GM19023 (cell line): Measurements from ENCODE around the gene PPIE.
"Not testable (repeated sequence)": the region's sequence is repeated elsewhere in the genome, so short reads cannot be mapped to it uniquely, and the experiment has no call there.

Source experiments
- ATAC-seq: cut with Tn5 transposase; IDR thresholded peaks from one replicate; pipeline ENCODE4 v1.9.1; 2021; ENCODE audit warnings: mild to moderate bottlenecking, moderate library complexity; ENCODE audit not compliant: unreplicated experiment

Gene PPIE

GRCh38 chr1:39757501-39757900, 18.8 kb downstream of the PPIE start:
- ATAC-seq = no peak

DNA sequence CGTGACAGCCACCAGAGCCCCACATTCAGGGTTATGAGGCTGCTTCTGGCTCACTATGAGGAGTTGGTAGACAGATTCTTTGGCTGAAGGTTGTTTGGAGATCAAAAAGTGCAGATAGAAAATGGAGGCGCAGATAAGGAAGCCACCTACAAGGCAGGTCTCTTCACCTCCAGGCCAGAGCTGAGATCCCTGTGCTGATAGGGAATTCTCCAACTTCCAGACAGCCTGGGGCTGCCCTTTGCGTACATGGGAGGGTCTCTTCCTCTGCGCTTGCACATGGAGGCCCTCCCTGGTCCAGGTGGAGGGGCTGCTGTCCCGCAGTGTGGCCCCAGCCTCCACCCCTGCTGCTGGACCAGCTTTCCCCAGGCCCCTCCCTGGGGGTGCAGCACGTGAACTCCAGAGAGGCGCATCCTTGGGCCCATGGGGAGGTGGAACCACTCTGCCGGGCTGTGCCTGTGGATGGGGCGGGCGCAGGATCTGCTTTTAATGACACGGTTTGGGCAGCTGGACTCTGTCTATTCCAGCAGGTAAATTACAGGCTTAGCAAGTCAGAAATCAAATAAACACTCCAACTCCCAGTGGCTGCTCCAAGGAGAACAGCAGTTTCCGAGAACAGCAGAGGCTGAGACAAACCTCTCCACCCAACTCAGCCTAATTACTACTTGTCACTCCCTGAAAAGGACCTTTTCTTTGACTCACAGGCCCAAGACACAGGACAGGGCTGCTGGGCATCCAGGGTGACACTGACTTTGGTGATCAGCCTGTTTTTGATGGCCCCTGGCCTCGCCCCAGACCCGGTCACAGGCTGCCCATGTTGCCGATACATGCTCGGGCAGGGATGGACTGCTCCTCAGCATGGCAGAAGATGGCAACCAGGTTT, 20.1 kb downstream of the PPIE start:
- ATAC-seq = no peak

GRCh38 chr1:39759436-39759726, 20.7 kb downstream of the PPIE start:
- ATAC-seq = no peak

DNA sequence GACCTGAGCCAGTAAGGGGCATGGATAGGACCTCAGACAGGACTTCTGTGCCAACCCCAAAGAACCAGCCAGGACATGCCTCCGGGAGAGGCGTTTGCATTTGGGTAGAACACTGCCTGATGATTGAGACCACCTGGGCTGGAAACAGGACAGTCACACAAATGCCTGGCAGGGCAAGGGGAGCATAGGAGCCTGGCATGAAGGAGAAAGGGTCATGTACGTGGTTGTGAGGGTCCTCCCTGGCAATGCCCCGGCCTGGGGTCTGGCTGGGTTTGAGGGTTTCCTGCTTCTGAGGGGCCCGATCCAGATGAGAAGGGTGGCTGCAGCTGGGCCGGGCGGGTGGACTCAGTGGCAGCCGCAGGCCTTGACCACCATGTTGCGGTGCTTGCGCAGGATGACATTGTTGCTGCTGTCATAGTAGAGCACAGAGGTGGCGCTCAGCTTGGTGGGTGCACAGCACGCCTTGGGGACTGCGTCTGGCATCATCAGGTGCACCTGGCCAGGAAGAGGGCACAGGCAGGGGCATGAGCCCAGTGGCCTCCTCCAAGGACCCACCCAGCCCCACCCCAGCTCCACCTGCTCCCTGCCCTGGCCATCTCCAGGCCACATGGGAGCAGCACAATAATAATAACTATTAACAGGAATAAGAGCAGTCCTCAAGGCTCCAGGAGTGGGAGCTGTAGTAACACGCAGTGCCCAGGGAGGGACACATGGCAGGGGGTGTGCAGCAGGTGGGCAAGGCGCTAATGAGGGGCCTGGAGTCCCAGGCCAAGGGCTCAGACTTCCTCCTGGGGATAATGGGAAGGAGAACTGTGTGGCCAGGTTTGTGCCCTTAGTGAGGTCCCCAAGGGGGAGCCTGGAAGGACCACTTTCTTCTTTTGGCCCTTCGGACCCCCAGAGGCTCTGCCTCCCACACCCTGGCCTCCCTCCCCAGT, 21.7 kb downstream of the PPIE start:
- ATAC-seq = no peak

DNA sequence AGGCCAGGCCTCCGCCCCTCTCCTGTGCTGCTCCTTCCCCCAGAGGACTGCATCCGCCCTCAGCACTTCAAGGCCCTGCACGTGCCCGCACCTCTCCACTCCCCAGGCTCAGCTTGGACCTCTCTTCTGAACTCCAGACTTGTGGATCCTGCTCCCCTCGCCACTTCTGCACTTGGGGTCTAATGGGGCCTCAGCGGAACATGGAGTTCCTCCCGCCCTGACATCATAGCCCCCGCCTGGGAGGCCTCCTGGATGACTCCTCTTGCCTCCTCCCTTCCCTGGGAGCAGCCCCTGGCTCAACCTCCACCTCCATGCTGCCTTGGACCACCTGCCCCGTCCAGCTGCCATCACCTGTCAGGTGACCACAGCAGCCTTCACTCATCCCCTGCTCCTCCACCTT, 22.3 kb downstream of the PPIE start:
- ATAC-seq = no peak

- no peak for ATAC-seq
Measured at GRCh38 chr1:39761557-39762260, 23.0 kb downstream of the PPIE start.

- ATAC-seq = no peak
Measured at GRCh38 chr1:39762550-39763540, 24.2 kb downstream of the PPIE start.

DNA sequence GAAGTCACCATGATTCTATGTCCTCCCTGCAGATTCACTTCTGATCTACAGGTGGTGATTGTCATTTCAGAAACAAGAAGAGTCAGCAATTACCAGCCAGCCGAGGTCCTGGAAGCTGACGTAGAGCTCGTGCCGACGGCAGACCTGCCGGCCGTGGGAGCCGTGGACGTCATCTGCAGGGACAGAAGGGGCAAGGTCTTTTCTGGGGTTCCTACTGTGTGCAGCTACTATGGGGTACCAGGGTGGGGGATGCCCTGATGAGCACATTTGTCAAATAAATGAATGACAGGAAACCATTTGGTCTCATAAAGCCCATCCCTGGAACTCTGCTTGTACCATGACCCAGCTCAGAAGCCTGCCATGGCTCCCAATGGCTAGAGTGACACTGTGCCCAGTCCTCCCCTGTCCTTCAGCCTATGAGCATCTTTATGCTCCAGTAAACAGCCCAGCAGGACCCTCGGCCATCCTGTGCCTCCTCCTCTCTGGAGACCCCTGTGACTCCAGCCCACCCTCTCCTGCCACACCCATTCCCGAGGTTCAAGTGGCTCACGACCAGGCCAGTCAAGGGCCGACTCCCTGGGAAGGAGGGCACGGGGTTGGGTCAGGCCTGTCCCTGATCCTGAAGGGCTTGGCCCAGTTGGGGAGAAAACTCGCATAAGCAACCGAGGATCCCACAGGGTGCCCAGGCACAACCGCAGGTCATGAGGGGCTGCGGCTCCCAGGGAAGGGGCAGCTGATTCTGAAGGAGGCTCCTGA, 25.1 kb downstream of the PPIE start:
- ATAC-seq = not testable (repeated sequence)

DNA sequence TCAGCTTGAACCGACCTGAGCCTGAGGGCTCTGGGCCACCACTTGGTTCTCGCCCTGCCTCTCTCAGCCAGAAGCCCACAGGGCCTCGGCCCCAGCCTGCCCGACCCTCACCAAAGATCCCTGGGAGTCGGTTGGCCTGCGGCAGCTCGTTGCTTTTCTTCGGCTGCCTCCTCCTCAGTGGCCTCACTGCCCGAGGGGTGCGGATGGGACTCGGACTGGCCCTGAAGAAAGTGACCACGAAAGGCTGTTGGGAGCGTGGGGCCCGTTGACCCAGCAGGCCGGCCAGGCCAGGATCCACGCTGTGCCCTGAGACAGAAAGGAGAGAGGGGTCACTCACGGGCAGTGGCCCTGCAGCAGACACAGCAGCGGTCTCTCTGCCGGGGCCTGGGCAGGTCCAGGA, 25.8 kb downstream of the PPIE start:
- ATAC-seq = not testable (repeated sequence)

- ATAC-seq = not testable (repeated sequence)
Measured at GRCh38 chr1:39766466-39766865, 27.8 kb downstream of the PPIE start.

DNA sequence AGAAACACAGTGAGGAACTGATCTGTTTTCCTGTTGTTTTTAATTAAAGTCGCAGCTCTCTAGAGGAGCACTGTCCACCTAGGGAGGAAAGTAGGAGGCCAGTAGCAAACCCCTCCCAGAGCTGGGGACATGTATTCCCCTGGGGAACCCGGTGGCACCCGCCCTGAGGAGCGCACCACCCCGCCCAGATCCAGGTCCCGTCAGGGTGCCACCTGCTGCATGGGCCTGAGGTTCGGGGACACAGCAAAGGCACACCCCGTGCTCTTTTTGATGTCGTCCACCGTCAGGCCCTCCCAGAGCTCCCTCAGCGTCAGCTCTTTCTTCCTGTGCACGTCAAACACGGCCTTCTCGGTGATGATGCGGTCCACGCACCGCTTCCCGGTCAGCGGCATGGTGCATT, 30.8 kb downstream of the PPIE start:
- not testable (repeated sequence) for ATAC-seq

- not testable (repeated sequence) for ATAC-seq
Measured at GRCh38 chr1:39770100-39771021, 31.7 kb downstream of the PPIE start.

DNA sequence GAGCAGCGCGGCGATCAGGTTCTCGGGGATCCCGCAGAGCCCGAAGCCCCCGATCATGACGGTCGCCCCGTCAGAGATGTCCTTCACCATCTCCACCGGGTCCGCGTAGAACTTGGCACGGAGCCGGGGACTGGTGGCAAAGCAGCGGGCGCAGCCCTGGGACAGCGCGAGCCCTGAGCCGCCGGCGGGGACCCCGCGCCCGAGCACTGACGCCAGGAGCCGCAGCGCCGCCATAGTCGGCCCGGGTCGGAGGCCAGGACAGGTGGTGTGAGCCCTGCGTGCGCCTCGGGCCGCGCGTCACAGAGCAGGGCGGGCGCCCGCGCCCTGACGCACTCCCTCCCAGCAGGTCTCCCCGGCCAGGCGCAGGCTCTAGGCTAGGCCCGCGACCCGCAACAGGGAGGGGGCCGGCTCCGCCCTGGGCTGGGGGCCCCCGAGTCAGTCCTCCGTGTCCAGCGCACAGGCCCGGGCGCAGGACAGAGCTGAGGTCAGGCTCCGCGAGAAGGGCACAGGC, 32.4 kb downstream of the PPIE start, which contains the start of gene OXCT2:
TSS of gene OXCT2 (minus strand) at position 327 of the 511 bp plus-strand sequence. CDS start at position 234, 93 bp downstream.
- not testable (repeated sequence) for ATAC-seq

DNA sequence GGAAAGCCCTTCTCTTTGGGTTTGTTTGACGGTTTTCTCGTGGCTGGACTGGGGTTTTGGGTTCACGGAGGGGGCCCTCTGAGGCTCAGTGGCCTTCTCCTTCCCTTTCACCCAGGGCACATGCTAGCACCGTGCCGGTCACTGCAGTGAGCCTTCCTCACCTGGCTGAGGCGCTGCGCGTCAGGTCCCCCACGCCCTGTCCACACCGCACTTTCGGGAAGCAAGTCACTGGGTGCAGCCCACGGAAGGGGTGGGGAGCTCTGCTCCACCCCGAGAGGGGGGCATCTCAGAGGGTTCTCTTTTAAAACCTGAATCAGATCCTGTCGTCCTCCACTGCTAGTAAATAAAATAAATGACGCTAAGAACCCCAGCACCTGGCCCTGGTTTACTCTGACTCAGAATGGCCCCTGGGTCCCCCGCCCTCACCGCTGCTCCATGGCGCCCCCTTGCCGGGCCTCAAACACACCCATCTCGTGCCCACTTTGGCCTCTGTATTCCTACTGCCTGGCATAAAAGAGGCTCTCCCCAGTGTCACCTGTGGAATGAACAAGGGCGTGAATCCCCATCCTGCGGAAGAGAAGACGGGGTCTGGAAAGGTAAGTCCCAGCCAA, 34.8 kb downstream of the PPIE start:
- ATAC-seq = not testable (repeated sequence)

- not testable (repeated sequence) for ATAC-seq
Measured at GRCh38 chr1:39775141-39775540, 36.5 kb downstream of the PPIE start.

DNA sequence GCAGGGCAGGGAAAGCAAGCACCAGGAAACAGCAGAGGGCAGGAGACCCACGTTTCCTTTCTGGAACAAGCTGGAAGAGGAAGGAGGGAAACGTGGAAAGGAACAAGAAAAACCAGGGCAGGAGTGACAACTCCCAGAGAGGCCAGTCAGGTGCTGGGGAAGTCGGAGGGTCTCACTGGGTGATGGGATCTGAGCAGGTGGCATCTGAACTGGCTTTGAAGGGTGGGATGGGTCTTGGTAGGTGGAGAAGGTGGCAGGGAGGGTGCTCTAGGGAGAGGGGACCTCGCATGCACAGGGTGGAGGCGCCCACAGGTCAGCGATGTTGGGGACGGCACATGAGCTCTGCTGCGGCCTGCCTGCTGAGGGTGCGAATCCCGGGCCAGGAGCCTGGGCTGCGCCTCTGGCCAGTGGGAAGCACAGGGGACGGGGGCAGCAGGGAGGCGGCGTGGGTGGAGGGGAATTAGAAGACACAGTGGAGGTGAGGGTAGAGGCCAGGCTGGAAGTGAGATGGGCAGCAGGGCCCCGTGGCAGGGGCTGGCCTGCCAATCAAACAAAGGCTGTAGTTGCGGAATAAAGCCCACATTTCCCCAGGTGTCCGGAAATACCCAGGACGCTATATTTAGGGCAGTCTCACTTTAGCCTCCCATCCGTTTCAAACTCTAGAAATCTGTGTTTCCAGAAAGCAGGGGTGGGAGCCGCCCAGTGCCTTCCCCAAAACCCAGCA, 37.2 kb downstream of the PPIE start:
- peak; percentile 36 for ATAC-seq

DNA sequence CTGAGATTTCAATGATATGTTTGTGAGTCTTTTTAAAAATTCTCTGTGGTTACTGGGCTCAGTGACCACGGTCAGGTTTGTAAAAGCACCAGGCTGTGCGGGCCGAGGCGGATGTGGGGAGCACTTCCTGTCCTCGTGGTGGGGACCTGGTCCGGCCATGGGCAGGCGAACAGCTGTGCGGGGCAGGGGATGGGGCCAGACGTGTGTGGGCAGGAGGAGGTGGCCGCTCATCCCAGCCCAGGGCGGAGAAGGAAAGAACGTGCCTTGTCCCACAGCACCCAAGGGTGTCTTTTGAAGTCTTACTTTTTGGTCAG, 37.7 kb downstream of the PPIE start:
- ATAC-seq = peak; percentile 66
